Stimulated activated CD8-positive, alpha-beta memory T cell treated with anti-CD3 and anti-CD28 coated beads, Interleukin-15, amount 100 ng/mL, for 1 hour (primary cell): ENCODE data around the gene FCAMR.
"Not testable (repeated sequence)": the region's sequence is repeated elsewhere in the genome, so short reads cannot be mapped to it uniquely, and the experiment has no call there.

Source experiments
- DNase-seq: peaks from one replicate; pipeline ENCODE4 v3.0.0-alpha.2; 2020; ENCODE audit warnings: low read depth

FCAMR gene

DNA sequence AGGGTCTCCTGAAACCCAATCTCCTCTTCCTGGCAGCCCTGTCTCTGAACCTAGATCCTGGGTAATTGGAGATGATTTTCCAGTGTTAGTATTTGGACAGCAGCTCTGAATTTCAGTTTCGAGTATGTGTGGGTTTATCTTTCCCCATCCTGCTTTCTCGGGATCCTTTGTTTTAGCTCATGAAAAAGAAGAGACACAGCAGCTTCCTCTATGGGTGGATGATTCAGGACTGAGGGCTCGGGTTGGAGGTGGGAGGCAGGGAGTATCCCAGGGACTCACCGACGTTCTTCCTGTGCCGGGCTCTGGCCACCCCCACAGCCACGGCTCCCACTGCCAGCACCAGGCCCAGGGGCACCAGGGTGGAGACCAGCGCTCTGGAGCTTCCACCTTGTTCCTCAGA lies 38.1 kb downstream of the FCAMR start:
- DNase-seq, result no peak

DNA sequence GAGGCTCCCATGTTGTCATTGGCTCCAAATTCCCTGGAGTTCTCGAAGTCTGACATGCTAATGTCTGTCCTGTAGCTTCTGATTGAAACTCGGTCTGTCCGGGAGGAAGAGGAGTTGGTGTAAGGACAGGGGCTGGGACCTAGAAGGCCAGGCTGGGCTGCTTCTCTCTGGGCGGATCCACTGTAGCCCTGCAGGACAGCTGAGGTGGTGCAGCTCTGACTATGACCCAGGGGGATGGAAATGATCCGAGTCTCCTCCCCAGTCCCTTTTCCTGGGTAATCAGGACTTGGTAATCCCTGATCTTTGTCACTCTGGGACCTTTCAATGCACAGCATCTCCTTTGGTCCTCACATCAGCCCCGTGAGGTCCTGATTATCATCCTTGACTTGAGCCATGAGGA lies 38.6 kb downstream of the FCAMR start:
- no peak for DNase-seq

DNA sequence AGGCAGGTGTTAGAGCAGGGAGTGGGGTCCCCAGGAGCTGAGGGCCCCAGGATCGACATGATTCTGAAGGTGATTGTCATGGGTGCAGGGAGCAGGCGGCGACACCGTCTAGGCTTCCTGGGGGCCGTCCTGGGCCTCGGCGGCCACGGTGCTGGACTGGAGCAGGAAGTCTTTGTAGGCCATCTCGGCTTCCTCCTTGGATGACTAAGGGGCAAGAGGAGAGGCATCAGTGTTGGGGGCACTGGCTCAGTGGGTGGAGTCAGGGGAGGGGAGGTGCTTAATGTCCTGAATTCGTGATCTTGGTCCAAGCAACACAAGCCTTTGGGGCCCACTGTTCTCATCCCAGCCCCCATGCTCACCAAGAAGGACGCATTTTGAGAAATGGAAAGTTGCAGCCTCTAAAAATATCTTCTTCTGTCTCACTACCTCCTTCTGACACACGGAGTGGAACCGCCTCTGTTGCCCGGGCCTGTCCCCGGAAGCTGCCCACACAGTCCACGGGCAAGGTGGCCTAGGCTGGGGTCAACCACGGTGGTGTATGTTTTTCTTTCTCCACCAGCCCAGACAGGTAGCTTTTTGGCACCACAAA lies 40.0 kb downstream of the FCAMR start:
- DNase-seq, result no peak

DNA sequence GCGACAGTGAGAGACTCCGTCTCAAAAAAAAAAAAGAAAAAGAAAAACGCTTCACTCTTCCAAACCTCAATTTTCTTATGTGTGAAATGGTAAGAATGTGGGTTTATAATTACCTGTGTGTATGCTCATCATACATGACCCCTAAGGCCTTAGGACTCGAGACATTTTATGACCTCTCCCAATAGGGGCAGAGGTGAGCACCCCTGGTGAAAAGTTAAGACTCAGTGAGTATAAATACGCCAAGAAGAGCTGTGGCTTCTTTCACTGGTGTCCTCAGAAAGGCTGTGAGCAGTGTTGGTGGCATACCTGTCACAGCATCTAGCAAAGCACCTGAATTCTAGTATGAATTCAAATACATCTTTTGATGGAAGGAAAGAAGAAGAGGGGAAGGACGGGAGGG lies 40.7 kb downstream of the FCAMR start:
- DNase-seq, result no peak

DNA sequence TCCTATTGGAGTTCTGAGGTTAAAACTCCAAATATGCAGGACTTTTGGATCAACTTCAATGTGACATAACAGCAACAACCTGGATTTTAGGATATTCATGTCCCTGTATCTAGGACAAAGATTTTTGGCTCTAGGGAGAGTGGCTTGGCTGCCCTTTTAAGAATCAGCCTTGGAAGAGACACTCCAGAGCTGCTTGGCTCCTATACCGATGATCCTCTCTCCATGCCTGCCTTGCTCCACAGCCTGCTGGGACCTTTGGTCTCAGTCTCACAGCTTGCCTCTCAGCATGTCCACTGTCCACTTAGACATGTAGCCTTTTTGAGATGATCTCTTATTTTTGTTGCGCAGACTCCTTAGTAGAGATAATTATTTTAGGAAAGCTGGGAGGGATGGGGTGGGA lies 44.0 kb downstream of the FCAMR start:
- DNase-seq, result no peak

DNA sequence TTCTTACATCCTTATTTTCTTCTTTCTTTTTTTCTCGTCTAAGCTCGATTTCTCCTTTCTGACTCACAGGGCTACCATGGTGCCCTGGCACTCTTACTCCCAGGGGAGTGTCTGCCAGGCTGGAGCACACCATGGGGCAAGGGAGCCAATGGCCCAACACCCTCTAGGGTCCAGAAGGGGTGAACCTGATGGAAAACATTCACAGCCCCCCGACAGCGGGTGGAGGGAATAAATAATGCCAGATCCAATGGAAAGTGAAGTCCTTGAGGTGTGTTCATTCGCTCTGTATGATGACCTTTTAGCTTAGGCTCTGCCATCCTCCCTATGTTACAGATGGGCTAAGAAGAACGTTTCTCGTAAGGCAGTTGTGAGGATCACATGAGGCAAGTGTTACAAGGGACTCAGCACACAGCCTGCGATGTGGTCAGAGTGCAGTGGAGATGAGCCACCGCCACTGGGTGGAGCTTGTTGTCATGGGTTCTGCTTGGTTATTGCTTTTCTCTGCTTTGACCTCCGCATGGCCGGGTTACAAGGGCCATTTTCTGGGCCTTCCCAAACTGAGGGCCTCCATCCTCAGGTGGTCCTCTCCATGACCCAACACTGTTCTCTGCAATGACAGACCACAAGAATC lies 45.0 kb downstream of the FCAMR start:
- no peak for DNase-seq

DNA sequence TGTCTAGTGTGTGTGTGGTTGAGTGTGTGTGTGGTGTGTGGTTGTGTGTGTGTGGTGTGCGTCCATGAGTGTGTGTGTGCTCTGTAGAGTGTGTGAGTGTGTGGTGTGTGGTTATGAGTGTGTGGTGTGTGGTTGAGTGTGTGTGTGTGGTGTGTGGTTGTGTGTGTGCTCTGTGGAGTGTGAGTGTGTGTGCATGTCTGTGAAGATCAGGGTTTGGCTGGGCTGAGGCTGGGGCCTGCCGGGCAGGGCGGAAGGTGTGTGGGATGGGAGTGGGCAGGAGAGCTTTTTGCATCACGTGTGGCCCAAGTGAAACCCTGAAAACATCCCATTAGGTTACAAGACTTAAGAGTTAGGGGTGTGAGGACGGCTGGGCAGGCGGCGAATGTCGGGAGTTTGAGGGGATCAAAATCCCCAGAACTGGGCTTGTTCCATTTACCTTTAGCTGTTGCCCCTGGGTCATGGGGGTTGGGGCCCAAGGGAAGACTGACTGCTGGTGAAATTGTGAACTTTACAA lies 45.6 kb downstream of the FCAMR start:
- no peak for DNase-seq

DNA sequence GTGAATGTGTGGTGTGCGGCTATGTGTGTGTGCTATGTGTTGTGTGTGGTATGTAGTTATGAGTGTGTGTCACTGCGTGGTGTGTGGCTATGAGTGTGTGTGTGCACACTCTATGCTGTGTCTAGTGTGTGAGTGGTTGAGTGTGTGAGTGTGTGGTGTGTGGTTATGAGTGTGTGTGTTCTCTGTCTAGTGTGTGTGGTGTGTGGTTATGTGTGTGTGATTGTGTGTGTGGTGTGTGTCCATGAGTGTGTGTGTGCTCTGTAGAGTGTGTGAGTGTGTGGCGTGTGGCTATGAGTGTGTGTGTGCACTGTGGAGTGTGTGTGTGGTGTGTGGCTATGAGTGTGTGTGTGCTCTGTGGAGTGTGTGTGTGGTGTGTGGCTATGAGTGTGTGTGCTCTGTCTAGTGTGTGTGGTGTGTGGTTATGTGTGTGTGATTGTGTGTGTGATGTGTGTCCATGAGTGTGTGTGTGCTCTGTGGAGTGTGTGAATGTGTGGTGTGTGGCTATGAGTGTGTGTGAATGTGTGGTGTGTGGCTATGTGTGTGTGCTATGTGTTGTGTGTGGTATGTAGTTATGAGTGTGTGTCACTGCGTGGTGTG lies 46.2 kb downstream of the FCAMR start:
- DNase-seq, result not testable (repeated sequence)

DNA sequence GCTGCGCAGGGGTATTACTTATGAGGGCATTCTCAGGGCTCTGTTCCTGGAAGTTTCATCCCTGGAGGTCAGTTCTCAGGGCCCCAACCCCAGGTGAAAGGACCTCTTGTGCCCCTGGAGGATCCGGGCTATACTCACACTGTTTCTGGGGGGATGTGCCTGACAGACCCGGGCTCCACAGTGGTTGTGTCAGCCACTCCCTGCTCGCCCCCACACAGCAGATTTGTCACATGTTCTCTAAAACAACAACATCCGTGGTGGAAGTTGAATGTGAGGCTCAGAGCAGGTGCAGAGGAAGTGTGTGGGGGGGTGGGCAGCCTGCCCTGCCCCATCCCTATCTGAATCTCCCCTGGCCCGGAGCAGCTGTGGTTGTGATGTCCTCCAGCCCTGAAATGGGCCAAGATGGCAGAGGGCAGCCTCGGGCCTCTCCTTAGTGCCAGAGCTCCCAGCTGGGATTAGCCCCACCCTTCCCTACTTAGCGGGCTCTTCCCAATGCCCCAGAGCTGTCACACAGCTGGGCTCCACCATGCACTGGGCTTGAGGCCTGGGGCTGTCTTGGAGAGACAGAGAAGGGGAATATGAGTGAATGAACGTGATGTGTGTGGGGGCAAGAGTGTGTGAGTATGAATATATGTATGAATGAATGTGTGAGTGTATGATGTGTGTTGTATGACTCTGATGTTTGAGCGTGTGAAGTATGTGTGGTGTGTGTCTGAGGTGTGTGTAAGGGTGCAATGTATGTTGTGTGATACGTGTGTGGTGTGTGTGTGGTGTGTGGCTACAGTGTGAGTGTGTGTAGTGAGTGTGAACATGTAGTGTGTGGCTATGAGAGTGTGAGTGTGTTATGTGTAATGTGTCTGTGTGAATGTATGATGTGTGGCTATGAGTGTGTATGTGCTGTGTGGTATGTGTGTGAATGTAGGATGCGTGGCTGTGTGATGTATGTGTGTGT lies 47.0 kb downstream of the FCAMR start:
- DNase-seq, result no peak

DNA sequence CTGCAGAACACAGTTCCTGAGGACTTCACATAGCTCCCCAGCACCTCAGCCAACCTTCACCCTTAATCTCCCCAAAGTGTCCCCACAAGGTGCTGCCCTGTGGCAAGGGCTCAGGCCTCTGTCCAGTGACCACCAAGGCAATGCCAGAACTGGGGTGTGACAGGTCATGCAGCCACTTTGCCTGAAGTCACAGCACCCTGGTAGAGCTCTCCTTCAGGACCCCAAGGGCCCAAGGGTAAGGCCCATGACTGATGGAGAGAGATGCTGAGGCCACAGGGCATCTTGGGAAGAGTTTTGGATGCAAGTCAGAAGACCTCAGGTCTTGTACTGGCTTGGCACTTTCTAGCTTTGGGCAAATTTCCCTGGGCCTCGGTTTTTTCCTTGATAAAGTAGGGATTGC lies 47.7 kb downstream of the FCAMR start:
- DNase-seq, result no peak

DNA sequence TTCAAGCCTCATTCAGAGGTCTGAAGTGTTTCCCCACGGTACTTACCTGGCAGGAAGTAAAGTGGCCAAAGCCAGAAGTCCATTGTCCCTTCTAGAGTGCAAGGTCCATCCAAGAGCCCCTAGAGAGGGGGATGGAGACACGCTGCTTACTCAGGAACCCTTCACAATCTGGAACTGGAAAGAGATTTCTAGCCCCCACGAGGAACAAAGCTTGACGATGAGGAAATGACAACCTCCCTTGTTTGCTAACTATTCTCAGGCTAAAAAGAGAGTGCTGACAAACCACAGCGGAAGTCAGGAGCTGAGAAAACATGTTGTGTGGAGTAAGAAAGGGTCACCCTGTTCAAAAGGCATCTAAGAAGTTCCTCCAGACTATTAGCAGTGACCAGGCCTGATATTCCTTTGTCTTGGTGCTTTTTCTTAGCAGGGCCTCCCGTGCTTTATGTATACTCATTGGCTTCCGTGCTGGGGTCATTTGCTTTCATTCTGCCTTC lies 48.4 kb downstream of the FCAMR start, which contains the start of gene FCMR:
TSS of gene FCMR (minus strand) at position 170 of the 494 bp plus-strand sequence. CDS start at position 83, 87 bp downstream.
- DNase-seq, result no peak

DNA sequence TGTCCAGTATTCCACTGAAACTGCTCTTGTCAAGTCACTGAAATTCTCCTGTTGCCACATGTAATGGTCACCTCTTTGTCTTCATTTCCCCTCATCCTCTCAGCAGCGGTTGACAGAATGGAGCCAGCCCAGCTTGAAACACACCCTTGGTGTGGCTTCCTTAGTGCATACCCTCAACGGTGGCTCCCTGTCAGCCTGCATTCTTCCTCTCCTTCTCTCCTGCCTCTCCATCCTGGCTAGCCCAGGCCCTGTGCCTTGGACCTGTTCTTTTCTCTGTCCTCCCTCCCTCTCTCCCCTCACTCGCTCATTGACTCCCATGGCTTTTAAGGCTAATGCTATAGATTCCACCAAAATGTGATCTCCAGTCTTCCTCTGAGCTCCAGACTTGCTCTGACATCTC lies 52.2 kb downstream of the FCAMR start:
- no peak for DNase-seq

DNA sequence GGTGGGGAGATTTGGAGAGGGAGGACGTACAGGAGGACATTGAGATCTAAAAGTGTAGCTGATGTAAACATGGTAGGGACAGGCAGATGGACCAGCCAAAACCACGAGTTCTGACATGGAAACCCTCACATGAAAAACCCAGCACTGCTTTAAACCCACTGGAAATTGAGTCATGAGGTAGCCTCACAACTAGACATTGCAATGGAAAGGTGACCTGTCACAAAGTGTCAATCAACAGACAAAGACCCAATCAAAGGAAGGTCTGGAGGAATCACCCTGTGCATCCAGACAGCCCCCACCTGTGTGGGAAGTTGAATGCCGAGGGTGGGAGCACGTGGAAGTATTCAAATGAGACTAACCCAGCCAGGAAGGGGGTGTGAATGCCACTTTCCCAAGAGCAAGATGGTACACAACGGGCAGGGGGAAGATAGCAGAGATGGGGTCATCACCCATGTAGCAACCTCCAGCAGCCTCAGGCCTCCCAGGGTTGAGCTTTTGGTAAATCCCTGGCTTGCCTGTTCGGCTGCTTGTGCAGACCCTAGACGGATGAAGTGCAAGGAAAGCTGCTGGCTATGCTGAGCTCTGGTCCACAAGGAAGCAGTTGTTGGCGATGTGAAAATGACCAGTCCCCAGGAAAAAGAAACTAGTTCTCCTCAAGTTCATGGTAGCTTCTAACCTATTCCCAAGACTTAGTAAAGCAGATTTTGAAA lies 54.1 kb downstream of the FCAMR start:
- no peak for DNase-seq

DNA sequence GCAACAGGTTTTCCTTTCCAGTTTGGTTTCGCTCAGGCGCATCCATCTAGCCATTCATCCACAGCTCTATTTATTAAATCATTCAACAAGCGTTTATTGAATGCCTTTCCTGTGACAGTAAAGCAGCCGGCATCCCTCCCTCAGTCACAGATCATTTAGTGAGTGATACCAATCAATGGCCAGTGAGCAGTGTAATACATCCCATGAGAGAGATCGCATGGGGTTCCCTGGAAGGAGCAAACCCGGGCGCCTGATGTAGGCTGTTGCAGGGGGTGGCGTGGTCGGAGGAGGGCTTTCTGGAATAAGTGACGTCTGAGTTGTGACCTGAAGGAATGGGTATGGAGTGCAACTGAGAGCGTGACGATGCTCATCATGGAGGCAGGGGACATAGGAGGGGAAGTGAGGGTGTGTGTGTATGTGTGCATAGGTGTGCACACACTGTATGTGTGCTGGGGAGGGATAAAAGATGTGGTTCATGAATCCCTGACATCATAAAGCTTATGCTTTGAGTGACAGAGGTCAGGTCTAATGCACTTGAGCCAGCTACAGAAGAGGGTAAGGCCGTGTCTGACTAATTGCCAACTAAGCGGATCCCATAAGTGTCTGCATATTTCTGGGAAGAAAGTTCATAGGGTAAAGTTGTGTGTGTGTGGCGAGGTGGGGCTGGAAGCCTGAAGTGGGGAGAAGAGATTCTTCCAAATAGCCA lies 55.1 kb downstream of the FCAMR start:
- DNase-seq, result no peak

DNA sequence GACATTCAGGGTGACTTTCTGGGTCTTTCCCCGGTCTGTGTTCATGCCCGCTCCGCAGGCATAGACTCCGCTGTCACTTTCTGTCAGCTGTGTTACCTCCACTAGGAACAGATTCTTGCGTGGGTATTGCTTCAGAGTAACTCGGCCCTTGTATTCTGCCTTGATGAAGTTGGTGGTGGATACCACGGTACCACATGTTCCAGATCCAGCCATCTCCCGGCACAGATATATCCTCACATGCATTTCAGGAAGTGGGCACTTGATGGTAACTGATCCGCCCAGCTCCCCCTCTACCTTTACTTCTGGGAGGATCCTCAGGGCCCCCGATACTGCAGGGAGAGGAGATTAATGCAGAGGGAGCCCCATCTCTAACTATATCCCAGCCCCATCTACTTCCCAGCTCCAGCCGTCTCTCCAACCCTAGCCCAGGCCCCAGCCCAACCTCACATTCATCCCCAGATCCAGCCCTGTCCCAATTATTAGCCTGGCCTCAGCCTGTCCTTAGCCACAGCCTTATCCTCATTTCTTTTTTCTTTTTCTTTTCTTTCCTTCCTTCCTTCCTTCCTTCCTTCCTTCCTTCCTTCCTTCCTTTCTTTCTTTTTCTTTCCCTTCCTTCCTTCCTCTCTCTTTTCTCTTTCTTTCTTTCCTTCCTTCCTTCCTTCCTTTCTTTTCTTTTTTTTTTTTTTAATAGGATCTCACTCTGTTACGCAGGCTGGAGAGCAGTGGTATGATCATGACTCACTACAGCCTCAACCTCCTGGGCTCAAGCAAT lies 56.3 kb downstream of the FCAMR start:
- no peak for DNase-seq

DNA sequence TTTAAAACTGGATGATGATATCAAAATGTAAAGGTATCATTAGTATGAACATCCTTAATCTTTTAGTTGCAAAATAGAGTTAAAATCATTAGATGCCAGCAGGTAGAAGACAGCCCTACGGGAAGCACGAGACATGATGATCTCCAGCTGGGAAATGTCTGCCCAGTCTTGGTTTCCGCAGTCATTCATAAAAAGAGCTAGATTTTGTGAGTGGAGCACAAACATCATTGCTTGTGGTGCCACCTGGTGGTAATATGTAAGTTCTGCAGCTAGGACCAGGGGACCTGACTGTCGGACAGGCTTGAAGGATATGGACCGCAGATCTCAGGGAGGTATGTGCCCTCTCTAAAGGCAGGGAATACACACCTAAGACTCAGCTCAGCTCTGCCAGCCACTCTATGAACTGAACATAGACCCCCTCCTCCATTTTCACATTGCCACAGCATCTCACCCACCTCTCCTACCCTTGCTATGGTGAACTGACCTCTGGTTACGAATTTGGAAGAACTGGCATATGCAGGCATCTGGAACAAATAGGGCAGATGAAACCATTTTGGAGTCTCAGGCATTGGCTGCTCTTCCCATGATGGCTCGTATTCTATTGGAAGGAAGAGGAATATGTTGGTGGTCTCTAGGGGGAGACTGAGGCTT lies 57.7 kb downstream of the FCAMR start:
- DNase-seq, result no peak

DNA sequence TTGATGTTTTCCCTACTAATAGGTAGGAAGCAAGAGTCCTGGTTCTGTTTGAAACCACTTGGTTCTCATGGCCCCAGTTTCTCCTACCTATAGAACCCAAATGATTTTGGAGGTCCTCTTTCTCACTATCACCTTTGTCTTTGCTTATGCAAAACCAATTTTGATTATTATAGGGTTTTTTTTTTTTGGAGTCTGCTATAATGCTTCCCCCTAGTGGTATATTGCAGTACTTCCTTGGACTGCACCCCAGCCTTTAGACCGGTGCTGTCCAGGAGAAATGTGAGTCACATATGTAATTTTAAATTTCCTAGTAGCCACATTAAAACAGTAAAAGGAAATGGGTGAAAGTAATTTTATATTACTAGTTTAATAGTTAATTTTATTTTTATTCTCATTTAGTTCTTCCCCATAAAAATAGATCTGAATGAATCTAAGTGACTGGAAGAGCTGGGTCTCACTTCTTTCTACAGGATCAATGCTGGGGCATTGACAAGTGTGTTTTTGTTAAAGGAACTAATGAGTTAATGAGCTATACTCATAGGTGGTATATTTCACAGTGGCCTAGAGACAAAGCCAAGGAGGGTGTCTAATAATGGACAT lies 59.1 kb downstream of the FCAMR start:
- no peak for DNase-seq

DNA sequence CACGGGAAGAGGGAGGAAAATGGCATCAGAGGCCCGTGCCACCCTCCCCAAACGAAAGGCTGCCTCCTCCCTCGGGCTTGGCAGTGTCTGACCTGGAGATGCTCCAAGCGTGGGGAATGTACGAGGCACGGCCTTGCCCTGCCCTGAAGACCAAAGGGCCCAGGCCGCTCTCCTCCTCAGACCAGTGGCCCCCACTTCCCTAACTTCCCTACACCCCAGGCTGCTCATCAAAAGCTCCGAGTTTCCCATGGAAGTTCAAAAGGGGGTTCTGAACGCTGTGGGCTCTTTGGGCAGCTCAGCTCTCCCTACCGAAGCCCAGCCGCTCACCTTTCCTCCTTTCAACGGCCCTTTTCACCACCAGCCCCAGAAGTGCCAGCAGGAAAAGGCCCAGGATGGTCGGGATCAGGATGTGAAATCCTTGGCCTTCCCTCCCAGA lies 60.4 kb downstream of the FCAMR start:
- DNase-seq, result no peak
